ENCODE measurements around the gene SMCO3. TPM values are rescaled to one million over a fixed set of nuclear protein-coding genes. Genes with fewer than 3 reads are reported as not detected.

SMCO3 gene
- total RNA-seq, 1 experiment from 2014 or later: not detected

DNA sequence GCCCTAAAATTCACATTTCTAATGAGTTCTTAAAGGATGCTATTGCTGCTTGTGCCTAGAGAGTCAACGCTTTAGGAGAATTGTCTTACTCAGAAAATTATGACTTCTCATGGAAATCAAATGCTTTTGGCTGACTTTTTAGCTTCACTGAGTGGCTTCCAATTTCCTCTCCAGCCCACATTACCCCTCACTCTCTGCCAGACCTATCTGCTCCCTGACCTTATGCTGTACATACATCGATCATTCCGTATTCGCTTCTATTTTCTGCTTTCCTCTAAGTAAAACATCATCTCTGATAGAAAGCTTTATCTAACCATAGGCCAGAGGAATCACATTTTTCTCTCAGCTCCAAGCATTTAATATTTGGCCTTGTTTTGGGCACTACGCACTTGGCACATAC lies 12.5 kb upstream of the SMCO3 start:
- no peak overlapping the region for H2AFZ ChIP-seq (ENCODE audit: low read length)
- CTCF ChIA-PET: no interaction called here
- no peaks in the 10 kb centered on the region for H3K36me3 ChIP-seq (ENCODE audit: low read depth, low read length)
- H4K20me1 ChIP-seq (ENCODE audit: low read length): no peaks in the 10 kb centered on the region
- no peak overlapping the region for H3K27ac ChIP-seq (ENCODE audit: low read length)
- no TSS peak for BruUV-seq (replicated peaks)
- POLR2A ChIA-PET (ENCODE audit: unreplicated experiment): no interaction called here
- no peaks in the 10 kb centered on the region for H3F3A ChIP-seq (ENCODE audit: low read length, unreplicated experiment)
- no peak overlapping the region for H3K4me2 ChIP-seq (ENCODE audit: low read length)
- no peaks in the 10 kb centered on the region for H3K79me2 ChIP-seq (ENCODE audit: low read length)
- DNase-seq (no peak), ATAC-seq (no peak)
- H3K4me1 ChIP-seq (ENCODE audit: insufficient read depth, low read length): no peaks in the 10 kb centered on the region
- H3K9me3 ChIP-seq (ENCODE audit: low read length): no peaks in the 10 kb centered on the region
- no peaks in the 10 kb centered on the region for H3K9me2 ChIP-seq (replicated peaks; ENCODE audit: low read length)
- H3K27me3 ChIP-seq (ENCODE audit: low read length): no peaks in the 10 kb centered on the region
- TF ChIP-seq EZH2 (IDR thresholded peaks at IDR 0.05; ENCODE audit: low read length, unreplicated experiment) (no peak), EZH2phosphoT487 (IDR thresholded peaks at IDR 0.05; ENCODE audit: borderline replicate concordance, low read length) (no peak)
- TF ChIP-seq, protein P1, sequence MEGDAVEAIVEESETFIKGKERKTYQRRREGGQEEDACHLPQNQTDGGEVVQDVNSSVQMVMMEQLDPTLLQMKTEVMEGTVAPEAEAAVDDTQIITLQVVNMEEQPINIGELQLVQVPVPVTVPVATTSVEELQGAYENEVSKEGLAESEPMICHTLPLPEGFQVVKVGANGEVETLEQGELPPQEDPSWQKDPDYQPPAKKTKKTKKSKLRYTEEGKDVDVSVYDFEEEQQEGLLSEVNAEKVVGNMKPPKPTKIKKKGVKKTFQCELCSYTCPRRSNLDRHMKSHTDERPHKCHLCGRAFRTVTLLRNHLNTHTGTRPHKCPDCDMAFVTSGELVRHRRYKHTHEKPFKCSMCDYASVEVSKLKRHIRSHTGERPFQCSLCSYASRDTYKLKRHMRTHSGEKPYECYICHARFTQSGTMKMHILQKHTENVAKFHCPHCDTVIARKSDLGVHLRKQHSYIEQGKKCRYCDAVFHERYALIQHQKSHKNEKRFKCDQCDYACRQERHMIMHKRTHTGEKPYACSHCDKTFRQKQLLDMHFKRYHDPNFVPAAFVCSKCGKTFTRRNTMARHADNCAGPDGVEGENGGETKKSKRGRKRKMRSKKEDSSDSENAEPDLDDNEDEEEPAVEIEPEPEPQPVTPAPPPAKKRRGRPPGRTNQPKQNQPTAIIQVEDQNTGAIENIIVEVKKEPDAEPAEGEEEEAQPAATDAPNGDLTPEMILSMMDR (conservative IDR thresholded peaks at IDR 0.05; ENCODE audit: low read depth, low read length): no peak
- no peak overlapping the region for H3K4me3 ChIP-seq (ENCODE audit: low read length)
- no peak overlapping the region for H3K9ac ChIP-seq (ENCODE audit: low read length)
- intact Hi-C loops (cut with micrococcal nuclease): no loop called here

DNA sequence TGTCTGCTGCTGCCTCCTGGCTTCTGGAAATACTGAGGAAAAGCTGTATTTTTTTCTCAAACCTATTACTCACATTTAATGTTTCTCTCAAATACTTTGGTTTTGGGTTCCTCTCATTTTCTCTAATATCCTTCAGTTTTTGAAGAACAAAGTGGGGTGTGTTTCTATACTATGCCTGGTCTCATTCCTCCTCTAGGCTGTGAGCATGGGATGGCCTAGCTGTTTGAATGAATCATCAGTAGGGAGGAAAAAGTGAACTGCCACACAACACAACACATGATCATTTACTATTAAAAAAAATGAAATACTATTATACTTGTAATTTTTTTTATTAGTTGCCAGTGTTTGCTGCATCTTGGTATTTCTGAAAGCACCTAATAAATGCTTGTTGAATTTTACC lies 11.3 kb upstream of the SMCO3 start:
- BruUV-seq (replicated peaks): no TSS peak
- no peak for TF ChIP-seq EZH2 (IDR thresholded peaks at IDR 0.05; ENCODE audit: low read length, unreplicated experiment)
- TF ChIP-seq, protein P1 (conservative IDR thresholded peaks at IDR 0.05; ENCODE audit: low read depth, low read length): no peak
- no peak for DNase-seq
- ChIA-PET CTCF (interaction anchor here (0.7 kb wide), 1 partner anchor 14 kb away, joined by 4 read pairs; no protein-coding TSS in a partner anchor), POLR2A (ENCODE audit: unreplicated experiment) (no interaction called here)
- Histone ChIP-seq H3K9me3 (ENCODE audit: low read length) (no peaks in the 10 kb centered on the region), H3K79me2 (ENCODE audit: low read length) (no peaks in the 10 kb centered on the region), H4K20me1 (ENCODE audit: low read length) (no peaks in the 10 kb centered on the region), H3K4me2 (ENCODE audit: low read length) (no peak overlapping the region), H3K9me2 (replicated peaks; ENCODE audit: low read length) (no peaks in the 10 kb centered on the region), H3K36me3 (ENCODE audit: low read depth, low read length) (no peaks in the 10 kb centered on the region), H3K4me3 (ENCODE audit: low read length) (no peak overlapping the region), H3K27ac (ENCODE audit: low read length) (no peak overlapping the region), H3F3A (ENCODE audit: low read length, unreplicated experiment) (no peaks in the 10 kb centered on the region), H3K4me1 (ENCODE audit: insufficient read depth, low read length) (no peaks in the 10 kb centered on the region), H3K9ac (ENCODE audit: low read length) (no peak overlapping the region), H2AFZ (ENCODE audit: low read length) (no peak overlapping the region), H3K27me3 (ENCODE audit: low read length) (no peaks in the 10 kb centered on the region)
- intact Hi-C loops (cut with micrococcal nuclease): no loop called here
- ATAC-seq: no peak

DNA sequence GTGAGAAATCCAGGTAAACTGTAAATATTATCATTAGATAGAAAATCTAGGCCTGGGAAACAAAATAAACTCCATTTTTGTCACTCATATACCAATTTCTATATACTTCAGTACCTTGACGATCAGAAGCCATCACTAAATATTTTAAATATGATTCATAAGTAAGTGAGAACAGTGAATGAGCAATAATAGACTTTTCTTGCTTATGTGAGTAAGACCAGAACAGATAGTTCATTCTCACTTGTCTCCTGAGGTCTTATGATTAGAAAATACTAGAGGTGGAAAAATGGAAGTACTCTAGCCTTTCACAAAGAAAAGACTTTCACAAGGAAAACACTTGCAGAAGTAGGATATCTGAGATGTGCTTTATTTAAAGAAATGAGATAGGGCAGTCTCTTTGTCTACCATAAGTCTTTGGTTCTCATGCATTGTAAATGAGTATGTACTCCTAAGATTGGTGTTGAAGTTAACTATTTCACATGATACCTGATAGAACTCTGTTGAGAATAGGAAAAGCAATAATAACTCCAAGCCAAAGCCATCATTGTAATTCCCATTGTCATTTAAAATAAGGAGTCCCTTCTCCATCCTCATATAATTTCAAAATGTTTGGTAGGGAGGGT lies 10.1 kb upstream of the SMCO3 start:
- no peaks in the 10 kb centered on the region for H3F3A ChIP-seq (ENCODE audit: low read length, unreplicated experiment)
- H3K79me2 ChIP-seq (ENCODE audit: low read length): no peaks in the 10 kb centered on the region
- ChIA-PET CTCF (no interaction called here), POLR2A (ENCODE audit: unreplicated experiment) (no interaction called here)
- no peaks in the 10 kb centered on the region for H4K20me1 ChIP-seq (ENCODE audit: low read length)
- intact Hi-C loops (cut with micrococcal nuclease): no loop called here
- no peak overlapping the region for H3K4me2 ChIP-seq (ENCODE audit: low read length)
- no peaks in the 10 kb centered on the region for H3K9me3 ChIP-seq (ENCODE audit: low read length)
- H3K27me3 ChIP-seq (ENCODE audit: low read length): no peaks in the 10 kb centered on the region
- ATAC-seq (no peak), DNase-seq (no peak)
- no peak overlapping the region for H2AFZ ChIP-seq (ENCODE audit: low read length)
- no peak overlapping the region for H3K4me3 ChIP-seq (ENCODE audit: low read length)
- H3K27ac ChIP-seq (ENCODE audit: low read length): no peak overlapping the region
- H3K4me1 ChIP-seq (ENCODE audit: insufficient read depth, low read length): no peaks in the 10 kb centered on the region
- H3K9me2 ChIP-seq (replicated peaks; ENCODE audit: low read length): no peaks in the 10 kb centered on the region
- TF ChIP-seq EZH2 (IDR thresholded peaks at IDR 0.05; ENCODE audit: low read length, unreplicated experiment) (no peak), EZH2phosphoT487 (IDR thresholded peaks at IDR 0.05; ENCODE audit: borderline replicate concordance, low read length) (no peak)
- TF ChIP-seq, protein P1 (conservative IDR thresholded peaks at IDR 0.05; ENCODE audit: low read depth, low read length): no peak
- no peak overlapping the region for H3K9ac ChIP-seq (ENCODE audit: low read length)
- BruUV-seq (replicated peaks): no TSS peak
- no peaks in the 10 kb centered on the region for H3K36me3 ChIP-seq (ENCODE audit: low read depth, low read length)
